GM21390 (cell line): ENCODE results near the gene KIAA0930.

ENCODE experiments used
- ATAC-seq: cut with Tn5 transposase; IDR thresholded peaks from one replicate; pipeline ENCODE4 v1.9.1; 2021; ENCODE audit not compliant: unreplicated experiment

KIAA0930 gene

GRCh38 chr22:45238957-45239680 lies 1.6 kb downstream of the KIAA0930 start:
- ATAC-seq = no peak

DNA sequence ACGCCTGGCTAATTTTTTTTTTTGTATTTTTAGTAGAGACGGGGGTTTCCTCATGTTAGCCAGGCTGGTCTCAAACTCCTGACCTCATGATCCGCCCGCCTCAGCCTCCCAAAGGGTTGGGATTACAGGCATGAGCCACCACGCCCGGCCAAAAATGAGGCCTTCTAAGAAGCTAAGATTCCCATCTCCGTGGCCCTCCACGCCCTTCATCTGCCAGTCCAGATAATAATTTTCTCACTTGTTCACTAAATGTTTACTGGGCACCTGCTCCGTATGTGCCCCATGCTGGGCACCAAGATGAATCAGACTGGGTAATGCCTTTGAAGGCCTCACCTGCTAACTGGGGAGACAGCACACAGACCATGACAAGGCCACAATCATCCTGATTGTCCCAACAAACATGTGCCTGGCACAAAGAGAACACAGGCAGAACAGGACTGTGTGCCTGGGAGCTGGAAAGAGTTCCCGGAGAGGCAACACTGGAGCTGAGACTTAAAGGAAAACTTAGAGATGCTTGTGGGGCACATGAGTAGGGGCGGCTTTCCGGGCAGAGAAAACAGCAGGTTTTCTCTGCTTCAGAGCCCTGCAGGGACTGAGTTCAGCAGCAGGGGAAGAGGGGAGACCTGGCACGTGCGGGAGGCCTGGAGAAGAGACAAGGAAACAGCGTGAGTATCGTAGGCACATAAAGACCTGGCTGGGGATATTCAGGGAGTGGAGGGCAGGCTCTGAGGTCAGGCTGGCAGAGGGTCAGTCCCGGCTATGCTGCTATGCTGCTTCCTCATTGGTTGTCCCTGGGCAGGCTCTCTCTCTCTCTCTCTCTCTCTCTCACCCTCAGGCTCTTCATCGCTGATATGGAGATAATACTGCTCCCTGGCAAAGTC lies 2.4 kb downstream of the KIAA0930 start:
- ATAC-seq = no peak

DNA sequence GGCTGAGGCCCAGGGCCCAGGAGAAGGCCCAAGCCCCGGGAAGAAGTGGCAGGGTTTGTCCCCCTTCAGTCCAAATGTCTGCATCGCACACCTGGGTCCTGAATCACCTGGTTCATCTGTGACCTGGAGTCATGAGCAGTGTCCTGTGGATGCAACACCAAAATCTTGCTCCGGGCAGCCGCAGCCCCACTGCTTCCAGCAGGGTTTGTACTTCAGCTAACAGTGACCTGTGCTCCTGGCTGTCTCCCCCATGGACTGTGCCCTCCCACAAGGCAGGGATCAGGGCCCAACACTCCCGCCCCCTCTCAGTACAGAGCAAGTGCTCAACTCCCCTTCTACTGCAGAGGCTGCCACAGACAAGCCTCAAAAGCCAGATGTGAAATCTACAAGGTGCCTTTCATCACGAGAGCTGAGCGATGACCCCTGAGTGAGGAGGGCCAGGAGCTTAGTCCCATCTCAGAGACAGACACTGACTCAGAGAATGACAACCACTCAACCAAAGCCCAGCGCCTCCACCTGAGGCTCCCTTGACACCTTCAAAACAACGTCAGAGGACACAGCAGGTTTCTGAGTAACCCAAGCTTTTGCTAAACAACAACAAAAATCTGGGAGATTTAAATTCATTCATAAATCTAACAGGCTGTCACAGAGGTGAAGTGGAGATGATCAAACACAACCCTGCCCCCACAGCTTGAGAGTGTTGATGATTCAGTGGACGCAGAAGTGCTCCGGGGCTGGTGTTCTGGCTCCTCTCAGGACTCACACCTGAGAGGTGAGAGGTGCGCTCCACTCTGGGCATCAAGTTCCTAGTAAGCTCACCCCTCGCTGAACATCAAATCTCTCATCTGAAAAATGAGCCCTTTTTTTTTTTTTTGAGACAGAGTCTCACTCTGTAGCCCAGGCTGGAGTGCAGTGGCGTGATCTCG lies 3.4 kb downstream of the KIAA0930 start:
- no peak for ATAC-seq

DNA sequence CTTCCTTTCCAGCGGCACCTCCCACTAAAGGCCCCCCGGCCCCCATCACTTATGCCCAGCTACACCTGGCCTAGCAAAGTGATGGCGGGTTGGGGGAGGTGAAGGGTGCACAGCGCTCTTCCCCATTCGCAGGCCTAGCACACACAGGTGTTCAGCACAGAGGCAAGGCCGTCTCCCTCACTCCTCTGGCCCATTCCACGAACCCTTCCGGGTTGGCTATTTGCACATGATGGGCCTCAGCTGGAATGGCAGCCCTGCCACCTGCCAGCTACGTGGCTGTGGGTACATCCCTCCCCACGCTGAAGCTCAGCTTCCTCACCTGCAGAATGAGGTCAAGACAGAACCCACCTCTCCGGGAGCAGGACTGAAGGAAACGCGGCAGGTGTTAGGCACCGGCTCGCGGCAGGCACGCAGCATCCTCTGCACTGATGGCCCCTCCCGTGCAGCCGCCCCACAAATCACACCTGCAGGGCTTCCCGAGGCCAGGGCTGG lies 4.8 kb downstream of the KIAA0930 start:
- peak; percentile 10 for ATAC-seq

DNA sequence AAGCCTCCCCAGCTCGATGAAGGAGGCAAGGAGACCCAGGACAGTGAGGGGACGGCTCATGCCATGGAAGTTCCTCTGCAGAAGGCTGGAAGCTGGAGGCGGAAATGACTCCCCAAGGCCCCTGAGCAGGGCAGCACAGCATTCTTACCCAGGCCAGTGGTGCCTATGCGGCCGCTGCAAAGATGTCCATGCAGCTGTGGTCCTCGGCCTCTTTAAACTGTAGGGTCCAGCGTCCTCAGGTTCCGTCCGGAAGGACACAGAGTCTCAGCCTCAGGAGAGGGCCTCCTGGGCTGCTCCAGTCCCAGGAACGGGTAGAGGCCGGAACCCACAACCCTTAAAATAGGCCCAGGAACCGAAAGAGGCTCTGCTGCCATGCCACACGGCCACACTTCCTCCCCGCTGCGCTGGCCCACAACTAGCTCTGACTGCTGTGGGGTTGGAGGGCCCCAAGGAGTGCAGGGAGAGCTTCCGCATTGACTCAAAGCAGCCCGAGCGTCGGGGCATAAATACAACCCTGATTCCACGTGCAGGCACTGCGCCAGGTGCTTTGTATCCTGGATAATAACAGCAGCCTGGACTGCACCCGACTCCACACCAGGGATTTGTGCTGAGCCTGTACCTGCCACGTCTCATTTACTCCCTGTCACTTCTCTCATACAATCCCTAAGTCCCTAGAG lies 5.5 kb downstream of the KIAA0930 start:
- ATAC-seq = peak; percentile 87

DNA sequence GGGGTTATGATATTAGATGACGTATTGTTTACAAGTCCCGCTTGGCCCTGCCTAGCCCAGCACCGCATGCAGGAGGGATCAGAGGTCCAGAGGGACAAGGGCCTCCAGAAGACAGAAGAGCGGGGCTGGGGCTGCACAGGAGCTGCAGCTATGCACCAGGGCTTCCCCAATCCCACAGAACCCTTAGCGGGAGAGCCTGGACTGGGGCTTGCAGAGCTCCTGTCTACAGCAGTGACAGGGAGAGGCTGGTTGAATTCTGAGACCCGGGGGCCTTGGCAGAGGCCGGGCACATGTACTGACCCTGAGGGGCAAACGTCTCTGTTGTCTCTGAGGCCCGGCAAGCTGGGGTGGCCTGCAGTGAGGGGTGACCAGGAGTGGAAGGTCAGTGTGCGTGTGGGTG lies 6.9 kb downstream of the KIAA0930 start:
- no peak for ATAC-seq

DNA sequence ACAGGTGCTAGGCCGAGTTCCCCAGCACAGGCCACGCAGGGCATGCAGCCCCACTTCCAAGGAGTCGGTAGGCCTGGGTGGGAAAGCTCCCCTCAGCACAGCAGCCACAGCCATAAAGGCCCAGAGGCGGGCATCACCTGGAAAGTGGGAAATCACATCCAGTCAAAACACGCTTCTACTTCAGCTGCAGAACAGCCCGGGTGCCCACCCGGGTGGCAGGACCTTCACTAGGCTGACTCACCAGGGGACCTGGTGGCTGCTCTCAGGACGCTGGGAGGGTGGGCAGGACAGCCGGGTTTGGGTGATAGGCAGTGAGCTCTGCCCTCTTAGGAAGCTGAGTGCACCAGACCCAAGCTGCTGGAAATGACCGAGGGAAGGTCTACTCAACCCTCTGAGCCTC lies 7.3 kb downstream of the KIAA0930 start:
- no peak for ATAC-seq

DNA sequence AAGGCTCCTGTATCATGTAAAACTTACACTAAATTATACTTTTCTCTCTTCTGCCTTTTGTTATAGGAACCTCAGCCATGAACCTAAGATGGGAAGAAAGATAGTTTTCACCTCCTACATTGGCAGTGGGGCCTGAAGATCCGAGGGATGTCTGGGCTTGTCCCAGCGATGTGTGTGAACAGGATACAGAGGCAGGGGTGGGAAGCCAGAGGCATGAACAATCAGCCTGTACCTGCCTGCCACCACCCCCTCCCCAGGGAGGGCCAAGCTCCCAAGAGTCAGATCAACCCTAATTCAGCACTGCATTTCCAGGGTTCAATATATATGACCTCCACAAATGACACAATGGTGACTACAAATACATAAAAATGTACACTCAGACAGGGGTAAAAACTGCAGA lies 9.4 kb downstream of the KIAA0930 start:
- no peak for ATAC-seq

GRCh38 chr22:45230026-45230721 lies 10.5 kb downstream of the KIAA0930 start:
- no peak for ATAC-seq

GRCh38 chr22:45229181-45229580 lies 11.5 kb downstream of the KIAA0930 start:
- no peak for ATAC-seq

GRCh38 chr22:45228401-45228754 lies 12.3 kb downstream of the KIAA0930 start:
- ATAC-seq = no peak

GRCh38 chr22:45227645-45228400 lies 12.9 kb downstream of the KIAA0930 start:
- ATAC-seq = no peak

DNA sequence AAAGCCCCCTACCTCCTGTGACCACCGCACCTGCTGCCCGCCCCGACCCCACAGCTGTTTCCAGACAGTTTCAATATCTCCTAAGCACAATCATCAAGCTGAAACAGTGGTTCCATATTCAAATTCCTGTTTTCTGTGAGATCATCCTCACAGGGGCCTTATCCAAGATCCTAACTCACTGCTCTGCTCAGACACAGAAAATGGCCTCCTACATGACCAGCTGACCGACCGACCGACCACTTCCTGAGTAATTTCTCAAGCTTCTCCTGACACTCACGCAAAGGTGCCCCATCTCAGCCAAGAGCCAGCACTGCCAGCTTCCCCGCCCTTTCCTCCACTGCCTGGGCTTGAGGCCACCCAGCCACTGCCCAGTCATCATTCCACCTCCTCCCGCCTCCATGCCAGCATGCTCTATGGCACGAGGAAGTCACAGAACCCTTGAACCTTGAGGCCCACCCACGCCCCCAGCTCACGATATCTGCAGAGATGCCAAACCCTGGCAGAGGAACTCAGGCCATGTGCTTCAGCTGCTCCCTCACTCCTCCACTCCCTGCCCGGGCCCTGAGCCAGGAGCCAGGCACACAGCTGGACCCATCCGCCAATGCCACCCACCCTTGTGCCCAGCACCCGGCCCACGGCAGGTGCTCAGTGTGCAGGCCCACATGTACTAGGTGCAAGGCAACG lies 14.0 kb downstream of the KIAA0930 start:
- no peak for ATAC-seq

- ATAC-seq = no peak
These were observed 14.8 kb downstream of the KIAA0930 start for GRCh38 chr22:45225732-45226502.

DNA sequence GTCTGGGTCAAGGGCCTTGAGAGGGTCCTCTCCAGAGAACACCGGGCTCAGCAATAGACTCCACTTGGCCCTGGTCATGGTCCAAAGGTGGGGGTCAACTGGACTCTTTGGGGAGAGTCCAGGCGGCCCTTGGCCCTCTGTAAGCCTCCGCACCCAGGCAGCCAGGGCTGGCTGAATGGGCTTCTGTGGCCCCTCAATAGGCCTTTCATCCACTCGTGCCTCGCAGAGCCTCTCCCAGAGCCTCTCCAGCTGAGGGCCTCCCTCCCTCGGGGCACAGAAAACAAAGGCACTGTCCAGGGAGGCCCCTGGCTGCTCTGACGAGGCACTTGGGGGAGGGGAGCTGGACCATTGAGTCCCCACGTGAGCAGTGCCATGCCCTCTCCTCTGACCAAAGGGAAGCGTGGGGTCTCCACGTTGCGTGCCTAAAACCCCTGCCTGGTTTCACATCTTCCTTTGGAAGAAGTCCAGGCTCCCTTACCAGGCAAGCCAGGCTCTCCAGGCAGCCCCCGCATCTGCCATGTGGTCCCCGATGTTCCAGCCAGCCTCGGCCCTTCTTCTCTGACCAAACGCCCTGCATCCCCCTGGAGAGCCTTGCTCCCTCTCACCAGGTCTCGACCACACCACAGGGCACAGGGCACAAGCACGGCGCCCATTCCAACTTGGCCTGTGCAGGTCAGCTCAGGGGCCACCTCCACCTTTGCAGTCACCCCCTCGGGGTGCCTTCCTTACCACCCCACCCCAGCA lies 15.5 kb downstream of the KIAA0930 start:
- ATAC-seq = no peak

DNA sequence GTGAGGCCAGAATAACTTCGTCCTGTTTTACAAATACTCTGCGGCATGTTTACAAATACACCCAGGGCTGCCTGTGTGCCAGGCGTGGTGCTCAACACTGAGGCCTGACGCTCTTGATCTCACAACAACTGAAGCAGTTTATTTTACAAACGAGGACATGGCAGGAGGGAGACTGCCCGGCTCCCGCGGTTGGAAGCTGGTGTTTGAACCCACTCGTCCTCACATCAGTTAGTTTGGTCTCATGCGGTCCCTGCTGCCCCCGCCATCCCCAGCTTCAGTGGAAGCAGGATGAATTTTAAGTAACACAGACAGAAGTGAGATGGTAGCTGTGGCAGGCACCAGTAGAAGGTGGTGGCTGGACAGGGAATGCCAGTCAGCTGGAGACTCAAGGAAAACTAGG lies 16.4 kb downstream of the KIAA0930 start:
- ATAC-seq = no peak
